Measurements from ENCODE around the gene UNKL.
A peak's percentile ranks its signal among the peaks of the same experiment; 100 is the strongest.

The UNKL gene

GRCh38 chr16:1433756-1434155 is 19.3 kb upstream of the UNKL start:
- WGBS (ENCODE audit: extremely low coverage, insufficient coverage, insufficient read length) = no CpG with 5 or more reads among the region's 22 CpGs
- no peak overlapping the region for H3K4ac ChIP-seq (ENCODE audit: low read depth, low read length)

GRCh38 chr16:1433263-1433560 is 18.7 kb upstream of the UNKL start:
- no CpG with 5 or more reads among the region's 14 CpGs for WGBS (ENCODE audit: extremely low coverage, insufficient coverage, insufficient read length)

More at GRCh38 chr16:1433756-1434155, 19.3 kb upstream of the UNKL start:
- Histone ChIP-seq H3K14ac (ENCODE audit: low read length) (no peak overlapping the region), H3K4me3 (ENCODE audit: low read depth, low read length) (no peak overlapping the region), H3K79me1 (ENCODE audit: low read length) (no peaks in the 10 kb centered on the region), H3K4me2 (ENCODE audit: low read length) (no peak overlapping the region), H2BK120ac (ENCODE audit: insufficient read depth, low read length, poor library complexity) (no peak overlapping the region), H4K91ac (ENCODE audit: low read depth, low read length) (no peak overlapping the region), H3K23ac (ENCODE audit: low read length) (no peak overlapping the region), H2AK5ac (ENCODE audit: low read length) (no peak overlapping the region), H3K9me3 (ENCODE audit: insufficient read depth, low read depth, low read length) (peaks cover 4% of the 10 kb centered on the region), H3K4me1 (ENCODE audit: control insufficient read depth in 1 of 2, insufficient read depth in 2 of 2, low read length in 2 of 2) (no peaks in the 10 kb centered on the region), H3K27me3 (ENCODE audit: insufficient read depth, low read length) (no peaks in the 10 kb centered on the region), H3K18ac (ENCODE audit: low read length) (no peak overlapping the region), H3K27ac (ENCODE audit: low read depth, low read length) (no peak overlapping the region), H3K36me3 (ENCODE audit: control insufficient read depth in 1 of 2, insufficient read depth in 2 of 2, low read length in 2 of 2) (no peaks in the 10 kb centered on the region), H2BK12ac (ENCODE audit: low read length) (no peak overlapping the region), H4K12ac (ENCODE audit: low read depth, low read length) (no peak overlapping the region), H3K79me2 (ENCODE audit: control insufficient read depth, insufficient read depth, low read length, poor library complexity) (no peaks in the 10 kb centered on the region), H2AFZ (ENCODE audit: insufficient read depth, low read length, poor library complexity) (no peak overlapping the region), H4K8ac (ENCODE audit: low read depth, low read length) (no peak overlapping the region), H3K9ac (ENCODE audit: low read length) (no peak overlapping the region), H2BK5ac (ENCODE audit: low read depth, low read length, poor library complexity) (no peak overlapping the region)
- DNase-seq = no peak

GRCh38 chr16:1432388-1433262 is 18.1 kb upstream of the UNKL start:
- no peak for DNase-seq
- Histone ChIP-seq H2AK5ac (ENCODE audit: low read length) (no peak overlapping the region), H3K18ac (ENCODE audit: low read length) (no peak overlapping the region), H3K4me1 (ENCODE audit: control insufficient read depth in 1 of 2, insufficient read depth in 2 of 2, low read length in 2 of 2) (no peaks in the 10 kb centered on the region), H2BK120ac (ENCODE audit: insufficient read depth, low read length, poor library complexity) (no peak overlapping the region), H3K14ac (ENCODE audit: low read length) (no peak overlapping the region), H4K91ac (ENCODE audit: low read depth, low read length) (no peak overlapping the region), H3K4me2 (ENCODE audit: low read length) (no peak overlapping the region), H2AFZ (ENCODE audit: insufficient read depth, low read length, poor library complexity) (no peak overlapping the region), H4K8ac (ENCODE audit: low read depth, low read length) (no peak overlapping the region), H3K9me3 (ENCODE audit: insufficient read depth, low read depth, low read length) (peaks cover 4% of the 10 kb centered on the region), H3K23ac (ENCODE audit: low read length) (no peak overlapping the region), H4K12ac (ENCODE audit: low read depth, low read length) (no peak overlapping the region), H3K79me1 (ENCODE audit: low read length) (no peaks in the 10 kb centered on the region), H3K27ac (ENCODE audit: low read depth, low read length) (no peak overlapping the region), H3K36me3 (ENCODE audit: control insufficient read depth in 1 of 2, insufficient read depth in 2 of 2, low read length in 2 of 2) (no peaks in the 10 kb centered on the region), H3K9ac (ENCODE audit: low read length) (no peak overlapping the region), H3K27me3 (ENCODE audit: insufficient read depth, low read length) (no peaks in the 10 kb centered on the region), H3K4me3 (ENCODE audit: low read depth, low read length) (peak overlapping the region; percentile 2), H3K79me2 (ENCODE audit: control insufficient read depth, insufficient read depth, low read length, poor library complexity) (no peaks in the 10 kb centered on the region), H2BK12ac (ENCODE audit: low read length) (no peak overlapping the region), H3K4ac (ENCODE audit: low read depth, low read length) (no peak overlapping the region), H2BK5ac (ENCODE audit: low read depth, low read length, poor library complexity) (no peak overlapping the region)
- no CpG with 5 or more reads among the region's 63 CpGs for WGBS (ENCODE audit: extremely low coverage, insufficient coverage, insufficient read length)

More at GRCh38 chr16:1433263-1433560, 18.7 kb upstream of the UNKL start:
- DNase-seq = no peak
- H3K4ac ChIP-seq (ENCODE audit: low read depth, low read length) = no peak overlapping the region
- H3K4me1 ChIP-seq (ENCODE audit: control insufficient read depth in 1 of 2, insufficient read depth in 2 of 2, low read length in 2 of 2) = no peaks in the 10 kb centered on the region
- H3K14ac ChIP-seq (ENCODE audit: low read length) = no peak overlapping the region
- H4K8ac ChIP-seq (ENCODE audit: low read depth, low read length) = no peak overlapping the region
- no peak overlapping the region for H3K27ac ChIP-seq (ENCODE audit: low read depth, low read length)
- no peak overlapping the region for H2BK120ac ChIP-seq (ENCODE audit: insufficient read depth, low read length, poor library complexity)
- no peak overlapping the region for H3K18ac ChIP-seq (ENCODE audit: low read length)
- no peak overlapping the region for H2AFZ ChIP-seq (ENCODE audit: insufficient read depth, low read length, poor library complexity)
- no peak overlapping the region for H4K91ac ChIP-seq (ENCODE audit: low read depth, low read length)
- no peaks in the 10 kb centered on the region for H3K79me2 ChIP-seq (ENCODE audit: control insufficient read depth, insufficient read depth, low read length, poor library complexity)
- peaks cover 4% of the 10 kb centered on the region for H3K9me3 ChIP-seq (ENCODE audit: insufficient read depth, low read depth, low read length)
- H2AK5ac ChIP-seq (ENCODE audit: low read length) = no peak overlapping the region
- no peaks in the 10 kb centered on the region for H3K79me1 ChIP-seq (ENCODE audit: low read length)
- H3K23ac ChIP-seq (ENCODE audit: low read length) = no peak overlapping the region
- H3K4me3 ChIP-seq (ENCODE audit: low read depth, low read length) = no peak overlapping the region
- no peak overlapping the region for H2BK12ac ChIP-seq (ENCODE audit: low read length)
- H3K9ac ChIP-seq (ENCODE audit: low read length) = no peak overlapping the region
- no peak overlapping the region for H2BK5ac ChIP-seq (ENCODE audit: low read depth, low read length, poor library complexity)
- no peaks in the 10 kb centered on the region for H3K27me3 ChIP-seq (ENCODE audit: insufficient read depth, low read length)
- no peak overlapping the region for H4K12ac ChIP-seq (ENCODE audit: low read depth, low read length)
- no peak overlapping the region for H3K4me2 ChIP-seq (ENCODE audit: low read length)
- no peaks in the 10 kb centered on the region for H3K36me3 ChIP-seq (ENCODE audit: control insufficient read depth in 1 of 2, insufficient read depth in 2 of 2, low read length in 2 of 2)

- H4K12ac ChIP-seq (ENCODE audit: low read depth, low read length) = no peak overlapping the region
- no peak overlapping the region for H3K9ac ChIP-seq (ENCODE audit: low read length)
- no CpG with 5 or more reads among the region's 20 CpGs for WGBS (ENCODE audit: extremely low coverage, insufficient coverage, insufficient read length)
- no peaks in the 10 kb centered on the region for H3K79me1 ChIP-seq (ENCODE audit: low read length)
- H4K8ac ChIP-seq (ENCODE audit: low read depth, low read length) = no peak overlapping the region
- no peak overlapping the region for H2BK5ac ChIP-seq (ENCODE audit: low read depth, low read length, poor library complexity)
- H2AFZ ChIP-seq (ENCODE audit: insufficient read depth, low read length, poor library complexity) = no peak overlapping the region
- H3K36me3 ChIP-seq (ENCODE audit: control insufficient read depth in 1 of 2, insufficient read depth in 2 of 2, low read length in 2 of 2) = no peaks in the 10 kb centered on the region
- H3K4me3 ChIP-seq (ENCODE audit: low read depth, low read length) = no peak overlapping the region
- no peaks in the 10 kb centered on the region for H3K4me1 ChIP-seq (ENCODE audit: control insufficient read depth in 1 of 2, insufficient read depth in 2 of 2, low read length in 2 of 2)
- H2BK12ac ChIP-seq (ENCODE audit: low read length) = no peak overlapping the region
- DNase-seq = no peak
- H3K18ac ChIP-seq (ENCODE audit: low read length) = no peak overlapping the region
- peaks cover 3% of the 10 kb centered on the region for H3K9me3 ChIP-seq (ENCODE audit: insufficient read depth, low read depth, low read length)
- H3K79me2 ChIP-seq (ENCODE audit: control insufficient read depth, insufficient read depth, low read length, poor library complexity) = no peaks in the 10 kb centered on the region
- H3K4ac ChIP-seq (ENCODE audit: low read depth, low read length) = no peak overlapping the region
- H3K23ac ChIP-seq (ENCODE audit: low read length) = no peak overlapping the region
- no peak overlapping the region for H3K4me2 ChIP-seq (ENCODE audit: low read length)
- no peak overlapping the region for H3K14ac ChIP-seq (ENCODE audit: low read length)
- H3K27ac ChIP-seq (ENCODE audit: low read depth, low read length) = no peak overlapping the region
- no peak overlapping the region for H4K91ac ChIP-seq (ENCODE audit: low read depth, low read length)
- no peak overlapping the region for H2BK120ac ChIP-seq (ENCODE audit: insufficient read depth, low read length, poor library complexity)
- H3K27me3 ChIP-seq (ENCODE audit: insufficient read depth, low read length) = no peaks in the 10 kb centered on the region
- H2AK5ac ChIP-seq (ENCODE audit: low read length) = no peak overlapping the region
These were observed 17.2 kb upstream of the UNKL start for GRCh38 chr16:1431497-1432270.
